ENCODE data around the gene DUSP16.

Gene DUSP16

DNA sequence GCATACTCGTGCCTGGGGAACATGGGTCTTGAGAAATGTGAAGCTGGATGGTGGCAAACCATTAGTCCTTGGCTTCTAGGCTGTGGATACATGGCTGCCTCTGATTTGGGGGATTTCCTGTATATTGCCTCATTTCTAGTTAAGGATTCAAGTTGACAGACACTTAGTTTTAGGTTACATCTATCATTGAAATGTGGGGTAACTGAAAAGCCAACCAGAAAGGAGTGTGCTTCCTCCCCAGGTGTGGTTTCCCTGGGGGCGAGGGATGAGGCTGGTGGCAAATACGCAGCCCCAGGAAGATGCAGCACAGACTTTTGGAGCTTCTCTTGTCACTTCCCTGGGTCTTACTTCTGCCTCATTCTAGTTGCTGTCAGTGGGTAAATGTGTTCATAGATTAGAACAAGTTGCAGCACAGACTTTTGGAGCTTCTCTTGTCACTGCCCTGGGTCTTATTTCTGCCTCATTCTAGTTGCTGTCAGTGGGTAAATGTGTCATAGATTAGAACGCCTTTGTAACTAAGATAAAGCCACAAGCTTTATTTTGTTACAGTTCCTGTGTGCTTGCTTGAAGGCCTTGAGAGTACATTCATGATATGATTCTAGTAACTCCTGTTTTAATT lies 120.7 kb downstream of the DUSP16 start:
- peak in 1 of 2 donors; percentile 14 for DNase-seq (ENCODE audit: low read depth in 2 of 2)

DNA sequence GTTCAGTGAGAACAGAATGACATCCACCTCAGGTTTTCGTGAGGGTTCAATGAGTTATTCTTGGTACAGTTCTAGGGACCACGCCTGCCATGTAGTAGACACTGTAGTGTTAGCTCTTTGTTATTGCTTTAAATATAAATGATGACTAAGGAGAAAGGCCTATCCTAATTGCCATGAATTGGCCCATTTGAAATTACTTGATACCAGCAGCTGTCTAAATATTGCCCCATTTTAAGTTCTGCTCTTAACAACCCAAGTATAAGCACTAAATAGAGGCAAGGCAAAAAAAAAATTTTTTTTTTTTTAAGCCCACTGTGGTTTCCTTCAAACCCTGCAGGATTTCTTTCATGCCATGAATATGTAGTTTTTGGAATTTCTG lies 121.2 kb downstream of the DUSP16 start:
- no peak for DNase-seq (ENCODE audit: low read depth in 2 of 2)

DNA sequence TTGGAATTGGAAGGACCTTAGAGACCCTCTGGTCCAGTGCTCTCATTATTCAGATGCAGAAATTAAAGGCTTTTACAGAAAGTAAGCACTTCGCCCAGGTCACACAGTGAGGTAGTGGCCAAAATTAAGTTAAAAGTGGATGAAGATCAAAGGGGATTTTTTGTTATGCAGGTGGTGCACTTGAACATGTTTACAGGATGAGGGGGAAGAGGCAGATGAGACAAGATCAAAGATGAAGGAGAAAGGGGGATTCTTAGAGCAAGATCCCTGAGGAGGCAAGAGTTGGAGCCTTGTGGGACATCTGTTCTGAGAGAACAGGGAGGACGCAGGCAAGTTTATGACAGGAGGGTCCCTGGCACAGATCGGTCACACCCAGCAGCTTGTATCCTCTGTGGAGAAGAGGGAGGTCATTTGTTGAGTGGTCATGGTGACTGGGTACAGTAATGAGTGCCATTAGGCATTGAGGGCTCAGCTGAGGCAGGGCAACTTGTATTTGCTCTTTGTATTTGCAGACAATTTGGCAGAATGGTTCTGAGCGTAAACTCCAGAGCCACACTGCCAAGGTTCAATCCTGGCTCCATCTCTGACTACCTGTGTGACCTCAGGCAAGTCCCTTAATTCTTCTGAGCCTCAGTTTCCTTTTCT lies 121.8 kb downstream of the DUSP16 start:
- DNase-seq (ENCODE audit: low read depth in 2 of 2) = no peak

DNA sequence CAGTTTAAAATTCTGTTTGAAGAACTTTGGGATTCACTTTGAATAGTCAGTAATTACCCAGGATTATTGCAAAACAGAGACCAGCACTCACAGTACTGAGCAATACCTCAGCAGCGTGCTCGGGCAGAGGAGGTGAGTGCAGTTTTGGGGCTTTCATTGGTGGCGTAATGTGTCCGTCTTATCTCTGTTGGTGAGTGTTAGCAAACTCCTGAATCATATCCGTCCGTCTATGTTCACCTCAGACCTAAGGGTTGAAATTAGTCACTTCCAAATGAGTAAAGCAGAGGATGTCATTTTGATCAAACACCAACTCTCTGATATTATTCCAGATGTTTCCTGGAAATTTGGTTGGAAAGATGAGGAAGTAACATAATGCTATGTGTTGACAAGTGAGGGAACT lies 123.0 kb downstream of the DUSP16 start:
- peak in 1 of 2 donors; percentile 63 for DNase-seq (ENCODE audit: low read depth in 2 of 2)

DNA sequence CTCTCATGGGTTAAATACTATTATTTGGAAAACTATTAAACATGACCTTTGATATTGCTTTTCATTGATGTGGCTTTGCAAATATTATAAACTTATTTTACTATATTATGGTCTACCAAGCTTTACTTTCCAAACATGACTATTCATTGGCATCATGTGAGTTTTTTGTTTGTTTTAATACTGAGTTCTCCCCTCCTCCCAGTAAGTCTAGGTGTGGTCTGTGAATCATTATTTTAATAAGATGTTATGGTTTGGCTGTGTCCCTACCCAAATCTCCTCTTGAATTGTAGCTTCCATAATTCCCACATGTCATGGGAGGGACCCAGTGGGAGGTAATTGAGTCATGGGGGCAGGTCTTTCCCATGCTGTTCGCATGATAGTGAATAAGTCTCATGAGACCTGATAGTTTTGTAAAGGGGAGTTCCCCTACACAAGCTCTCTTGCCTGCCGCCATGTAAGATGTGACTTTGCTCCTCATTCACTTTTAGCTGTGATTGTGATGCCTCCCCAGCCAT lies 125.8 kb downstream of the DUSP16 start:
- DNase-seq (ENCODE audit: low read depth in 2 of 2) = no peak

DNA sequence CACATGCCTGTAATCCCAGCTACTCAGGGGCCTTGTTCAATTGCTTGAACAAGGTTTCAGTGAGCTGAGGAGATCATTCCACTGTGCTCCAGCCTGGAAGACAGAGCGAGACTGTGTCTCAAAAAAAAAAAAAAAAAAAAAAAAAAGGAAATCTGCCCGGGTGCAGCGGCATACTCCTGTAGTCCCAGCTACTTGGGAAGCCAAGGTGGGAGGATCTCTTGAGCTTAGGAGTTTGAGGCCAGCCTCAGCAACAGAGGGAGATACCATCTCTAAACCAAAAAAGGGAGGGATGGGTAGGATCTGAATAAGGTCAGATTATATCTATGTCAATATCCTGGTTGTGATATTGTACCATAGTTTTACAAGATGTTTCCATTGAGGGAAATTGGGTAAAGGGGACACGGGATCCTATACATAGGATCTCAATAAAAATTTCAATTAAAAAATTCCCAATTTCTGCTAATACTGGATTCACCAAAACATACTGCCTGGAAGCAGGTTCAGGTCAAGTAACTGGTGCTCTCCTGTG lies 129.4 kb downstream of the DUSP16 start:
- no peak for DNase-seq (ENCODE audit: low read depth in 2 of 2)

DNA sequence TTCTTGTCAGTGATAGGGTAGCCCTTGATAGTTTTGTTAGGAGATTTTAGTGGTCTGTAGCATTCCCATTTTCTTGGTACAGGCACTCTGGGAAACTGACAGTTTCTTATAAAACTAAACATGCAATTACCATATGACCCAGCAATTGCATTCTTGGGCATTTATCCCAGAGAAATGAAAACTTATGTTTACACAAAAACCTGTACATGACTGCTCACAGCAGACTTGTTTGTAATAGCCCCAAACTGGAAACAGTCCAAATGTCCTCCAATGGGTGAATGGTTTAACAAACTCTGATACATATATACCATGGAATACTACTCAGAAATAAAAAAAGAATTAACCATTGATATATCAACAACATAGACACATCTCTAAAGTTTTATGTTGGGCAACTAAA lies 130.3 kb downstream of the DUSP16 start:
- no peak for DNase-seq (ENCODE audit: low read depth in 2 of 2)

DNA sequence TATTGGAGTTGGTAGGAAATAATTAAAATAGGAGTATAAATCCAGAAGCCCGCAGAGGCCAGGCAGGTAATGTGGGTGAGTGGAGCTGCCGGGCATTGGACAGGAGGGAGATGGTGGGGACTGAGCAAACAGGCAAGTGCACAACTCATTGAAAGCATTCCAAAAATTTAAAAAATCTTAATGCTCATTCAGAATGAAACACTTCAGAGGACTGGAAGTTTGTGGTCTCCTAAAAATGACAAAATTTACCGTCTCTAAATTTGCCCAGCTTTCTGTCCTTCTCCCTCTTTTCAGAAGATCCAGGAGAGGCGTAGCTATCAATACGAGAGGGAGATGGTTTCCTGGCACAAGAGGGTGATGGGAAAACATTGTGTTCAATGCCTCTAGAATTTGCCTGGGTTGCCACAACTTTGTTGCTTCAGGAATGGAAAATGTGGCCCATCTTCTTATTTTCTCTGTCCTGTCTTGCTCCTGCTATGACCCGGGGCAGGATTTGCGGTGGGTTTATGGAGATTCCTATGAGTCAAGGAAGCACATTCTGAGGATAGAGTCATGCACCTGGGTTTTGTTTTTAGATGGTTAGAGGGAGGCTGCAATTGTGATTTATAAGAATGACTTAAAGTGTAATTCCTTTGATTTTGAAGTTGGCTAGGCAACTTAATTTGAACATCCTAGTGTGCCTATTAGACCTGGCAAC lies 133.6 kb downstream of the DUSP16 start:
- no peak for DNase-seq (ENCODE audit: low read depth in 2 of 2)

DNA sequence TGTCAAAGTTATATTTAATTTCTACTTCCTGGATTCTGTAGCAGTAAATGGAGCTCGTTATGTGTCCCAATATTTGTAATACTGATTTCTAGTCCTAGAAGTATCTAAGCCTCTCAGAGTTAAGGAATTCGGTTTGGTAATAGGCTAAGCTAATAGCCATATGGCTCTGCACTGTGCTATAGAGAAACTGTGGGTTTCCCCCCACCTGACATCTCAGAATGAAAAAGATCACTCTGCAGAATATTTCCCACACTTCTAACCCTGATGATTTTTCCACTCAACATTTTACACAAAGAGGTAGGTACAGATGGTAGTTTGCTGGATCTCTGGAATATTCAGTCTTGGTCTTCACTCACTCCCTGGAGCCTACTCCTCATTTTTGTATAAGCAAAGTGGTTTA lies 134.6 kb downstream of the DUSP16 start:
- DNase-seq (ENCODE audit: low read depth in 2 of 2) = no peak

DNA sequence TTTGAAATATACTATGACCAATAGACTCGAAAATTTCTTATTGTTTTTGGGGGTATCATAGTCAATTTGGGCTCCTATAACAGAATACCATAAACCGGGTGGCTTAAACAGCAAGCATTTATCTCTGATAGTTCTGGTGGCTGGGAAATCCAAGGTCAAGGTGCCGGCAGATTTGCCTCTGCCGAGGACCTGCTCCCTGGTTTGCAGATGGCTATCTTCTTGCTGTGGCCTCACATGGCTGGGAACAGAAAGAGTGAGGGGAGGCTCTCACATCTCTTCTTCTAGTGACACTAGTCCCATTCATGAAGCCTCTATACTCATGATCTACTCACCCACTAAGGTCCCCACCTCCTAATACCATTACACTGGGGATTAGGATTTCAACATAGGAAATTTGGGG lies 135.1 kb downstream of the DUSP16 start:
- DNase-seq (ENCODE audit: low read depth in 2 of 2) = no peak

DNA sequence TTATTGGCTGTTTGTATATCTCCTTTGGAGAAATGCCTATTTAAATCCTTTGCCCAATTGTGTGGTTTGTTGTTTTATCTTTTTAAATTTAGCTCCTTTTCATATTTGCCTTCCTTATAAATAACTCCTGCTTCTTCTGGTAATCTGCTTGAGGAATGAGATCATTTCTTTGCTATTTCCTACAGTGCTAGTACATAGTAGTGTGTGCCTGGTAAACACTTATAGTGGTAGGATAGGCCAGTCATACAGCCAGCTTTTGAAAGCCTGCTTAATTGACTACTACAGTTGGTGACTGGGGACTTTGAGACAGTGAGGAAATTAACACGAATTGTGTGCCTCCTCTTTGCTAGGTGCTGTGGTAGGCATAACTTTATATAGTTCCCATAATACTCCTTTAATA lies 137.0 kb downstream of the DUSP16 start:
- DNase-seq (ENCODE audit: low read depth in 2 of 2) = no peak

DNA sequence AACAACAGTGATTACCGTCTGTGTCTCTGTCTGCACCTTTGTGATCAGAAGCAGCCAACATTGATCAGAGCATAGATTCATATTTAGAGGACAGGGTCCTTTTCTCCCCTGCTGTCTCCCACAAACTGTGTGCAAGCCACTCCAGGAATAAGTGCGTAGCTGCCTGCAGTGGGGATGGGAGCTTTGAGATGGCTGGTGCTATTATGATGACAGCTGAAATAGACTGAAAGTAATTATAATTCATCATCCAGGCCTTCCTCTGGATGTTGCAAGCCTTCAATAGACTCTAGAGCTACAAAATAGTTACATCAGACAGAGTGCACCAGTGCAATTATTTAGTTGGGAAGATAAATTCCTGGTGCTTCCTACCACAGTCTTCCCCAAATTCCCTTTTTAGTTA lies 137.7 kb downstream of the DUSP16 start:
- no peak for DNase-seq (ENCODE audit: low read depth in 2 of 2)
